Measurements from ENCODE around the gene LAMA5. TPM values are rescaled to one million over a fixed set of nuclear protein-coding genes. Genes with fewer than 3 reads are reported as not detected.

The LAMA5 gene
- total and polyA plus RNA-seq, 2 of the 8 experiments (the other 6 are each of a cell fraction or from before 2014, with no cell fraction given): 34.4 to 225 TPM

DNA sequence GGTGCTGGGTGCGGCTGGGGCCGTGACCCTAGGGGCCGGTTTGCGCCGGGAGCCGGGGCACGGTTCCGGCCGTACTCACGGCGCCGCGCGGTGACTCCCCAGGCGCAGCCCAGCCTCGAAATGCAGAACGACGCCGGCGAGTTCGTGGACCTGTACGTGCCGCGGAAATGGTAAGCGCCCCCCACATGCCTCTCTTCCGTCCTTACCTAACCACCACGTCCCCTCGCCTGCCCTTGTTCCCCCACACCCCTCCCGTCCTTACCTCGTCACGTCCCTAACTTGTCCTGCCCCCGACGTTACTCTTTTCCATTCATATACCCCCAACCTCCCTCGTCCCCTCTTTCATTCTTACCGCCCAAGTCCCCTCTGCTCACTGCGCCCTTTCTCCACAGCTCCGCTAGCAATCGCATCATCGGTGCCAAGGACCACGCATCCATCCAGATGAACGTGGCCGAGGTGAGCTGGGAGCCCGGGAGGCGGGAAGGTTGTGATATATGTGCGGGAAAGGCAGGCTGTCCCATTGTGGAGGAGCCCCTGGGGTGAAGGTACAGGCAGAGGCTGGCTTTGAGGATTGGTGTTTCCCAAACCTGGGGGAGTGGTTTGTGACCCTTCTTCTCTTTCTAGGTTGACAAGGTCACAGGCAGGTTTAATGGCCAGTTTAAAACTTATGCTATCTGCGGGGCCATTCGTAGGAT is 20.3 kb upstream of the LAMA5 start:
- no peak for DNase-seq (ENCODE audit: low read depth in 1 of 2, low spot score in 2 of 2)
- POLR2A ChIA-PET (ENCODE audit: partially characterized antibody): interaction anchor here (0.6 to 9.0 kb wide), 15 partner anchors 9 to 618 kb away, joined by 3 to 176 read pairs (median 7); partner anchors contain the start of genes ADRM1 and LAMA5
- H3K27me3 ChIP-seq (replicated peaks in 1 of 4; ENCODE audit: control insufficient read depth in 3 of 4, extremely low read depth in 1 of 4, insufficient read depth in 3 of 4, low read length in 3 of 4): no peaks in the 10 kb centered on the region
- peak overlapping the region; percentile 96 for H4K91ac ChIP-seq (replicated peaks; ENCODE audit: insufficient read length, low read length)
- H3K27ac ChIP-seq (ENCODE audit: low read depth, low read length): peak overlapping the region; percentile 88
- H3K4me3 ChIP-seq (ENCODE audit: extremely low read depth in 1 of 4, insufficient read depth in 2 of 4, low read depth in 3 of 4, low read length in 4 of 4): peak overlapping the region; percentile 93 to 100 (median 99)
- CTCF ChIA-PET (ENCODE audit: partially characterized antibody): interaction anchor here (9.6 to 14.1 kb wide), 2 partner anchors 15 to 21 kb away, joined by 103 to 212 read pairs; partner anchors contain the start of gene LAMA5
- peaks cover 4 to 39% of the 10 kb centered on the region in 2 experiments; a peak in 3 of 4 replicates for H3K79me2 ChIP-seq (ENCODE audit: control insufficient read depth in 1 of 2, insufficient read depth in 2 of 2, low read length in 2 of 2)
- H3K14ac ChIP-seq (ENCODE audit: insufficient read length): no peak overlapping the region
- peak overlapping the region; percentile 87 for H3K18ac ChIP-seq (ENCODE audit: extremely low read depth, low read length)
- H2AFZ ChIP-seq (ENCODE audit: low read length): no peak overlapping the region
- peak overlapping the region; percentile 86 to 99 for H3K4me2 ChIP-seq (ENCODE audit: insufficient read depth in 1 of 2, low read depth in 2 of 2, low read length in 2 of 2)
- peak overlapping the region; percentile 56 to 97 (median 91) for H3K9ac ChIP-seq (replicated peaks in 1 of 4; ENCODE audit: extremely low read depth in 1 of 4, low read depth in 3 of 4, low read length in 3 of 4)
- peak overlapping the region; percentile 73 for H3K56ac ChIP-seq (replicated peaks; ENCODE audit: insufficient read length, low read depth, low read length)
- H3K23me2 ChIP-seq (ENCODE audit: low read depth, low read length): peaks cover 11% of the 10 kb centered on the region; the same call in 1 of the 2 replicates
- 13% methylated on average over 21 of the region's 47 CpGs; no CpG with 5 or more reads in 1 of the 2 experiments for WGBS, 2 experiments (ENCODE audit: extremely low coverage in 1 of 2, insufficient coverage in 1 of 2, insufficient read length in 1 of 2, insufficient replicate concordance in 2 of 2, low coverage in 1 of 2, low lambda C conversion rate in 2 of 2, missing lambda C conversion rate in 1 of 2)
- no peak for FAIRE-seq
- peaks cover 0 to 11% (median 2%) of the 10 kb centered on the region in 4 experiments; a peak in 5 of 7 replicates for H3K4me1 ChIP-seq (replicated peaks in 1 of 4; ENCODE audit: control insufficient read depth in 3 of 4, insufficient read depth in 4 of 4, low read length in 3 of 4)
- H3K4ac ChIP-seq (replicated peaks; ENCODE audit: insufficient read length, low read depth, low read length): peak overlapping the region; percentile 83
- H2AK5ac ChIP-seq (ENCODE audit: low read depth, low read length): no peak overlapping the region
- 0 out of 2 replicates have a peak overlapping the region, but pooled peaks have one; percentile 66 for H4K8ac ChIP-seq (ENCODE audit: extremely low read depth, insufficient read depth, low read length)
- H2BK15ac ChIP-seq (ENCODE audit: low read length): no peak overlapping the region
- H2BK12ac ChIP-seq (ENCODE audit: low read depth, low read length): no peak overlapping the region
- H3K9me3 ChIP-seq (ENCODE audit: insufficient read depth in 2 of 2, low read depth in 1 of 2, low read length in 1 of 2): no peaks in the 10 kb centered on the region
- H4K20me1 ChIP-seq (replicated peaks in 1 of 2; ENCODE audit: control insufficient read depth in 1 of 2, insufficient read depth in 2 of 2, low read length in 2 of 2): peaks cover 8 to 19% of the 10 kb centered on the region in 2 experiments
- no peak overlapping the region for H3K23ac ChIP-seq (ENCODE audit: insufficient read length)
- H2BK120ac ChIP-seq (replicated peaks; ENCODE audit: low read depth, low read length): no peak overlapping the region
- H2BK5ac ChIP-seq (ENCODE audit: low read depth, low read length): peak overlapping the region; percentile 89; the same call in 1 of the 2 replicates
- H4K5ac ChIP-seq (ENCODE audit: insufficient read length, low read depth, low read length): peak overlapping the region; percentile 45
- H2BK20ac ChIP-seq (ENCODE audit: low read length): no peak overlapping the region
- H3K36me3 ChIP-seq (ENCODE audit: control insufficient read depth in 2 of 4, insufficient read depth in 4 of 4, low read length in 3 of 4): peaks cover 18 to 24% (median 21%) of the 10 kb centered on the region in 4 experiments
- H3K79me1 ChIP-seq (ENCODE audit: low read depth, low read length): peaks cover 10% of the 10 kb centered on the region
- TF ChIP-seq, protein P1, sequence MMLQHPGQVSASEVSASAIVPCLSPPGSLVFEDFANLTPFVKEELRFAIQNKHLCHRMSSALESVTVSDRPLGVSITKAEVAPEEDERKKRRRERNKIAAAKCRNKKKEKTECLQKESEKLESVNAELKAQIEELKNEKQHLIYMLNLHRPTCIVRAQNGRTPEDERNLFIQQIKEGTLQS (IDR thresholded peaks at IDR 0.05; ENCODE audit: insufficient read depth, low read depth, low read length): no peak
- TF ChIP-seq KDM5A (IDR thresholded peaks at IDR 0.05; ENCODE audit: low read length) (0 out of 2 replicates have a peak, but pooled peaks have one; percentile 36), EP300 (IDR thresholded peaks at IDR 0.05; ENCODE audit: borderline replicate concordance in 1 of 2, low read depth in 2 of 2, low read length in 2 of 2) (no peak), SP2 (IDR thresholded peaks at IDR 0.05; ENCODE audit: low read length) (no peak), JUN (IDR thresholded peaks at IDR 0.05; ENCODE audit: low read depth, low read length) (no peak), SAP30 (IDR thresholded peaks at IDR 0.05; ENCODE audit: insufficient read depth, insufficient replicate concordance, low read length) (peak; percentile 70), SP4 (IDR thresholded peaks at IDR 0.05; ENCODE audit: low read length) (no peak), RAD21 (IDR thresholded peaks at IDR 0.05 in 1 of 2, conservative IDR thresholded peaks at IDR 0.05 in 1 of 2; ENCODE audit: low read depth in 2 of 2, low read length in 2 of 2) (no peak), BCL11A (IDR thresholded peaks at IDR 0.05; ENCODE audit: low read depth in 2 of 2, low read length in 2 of 2) (no peak), GABPA (IDR thresholded peaks at IDR 0.05; ENCODE audit: borderline replicate concordance, insufficient read depth, low read length) (no peak)

Data from H1 (cell line).